ENCODE measurements around the gene SORCS3.

SORCS3 gene

GRCh38 chr10:104641187-104641936, at the start of gene SORCS3:
TSS of gene SORCS3 (plus strand) at chr10:104641290.
- no peak for DNase-seq

GRCh38 chr10:104591441-104591840, 49.6 kb upstream of the SORCS3 start:
- DNase-seq = no peak

- no peak for DNase-seq
Measured at GRCh38 chr10:104601166-104601565, 39.9 kb upstream of the SORCS3 start.

DNA sequence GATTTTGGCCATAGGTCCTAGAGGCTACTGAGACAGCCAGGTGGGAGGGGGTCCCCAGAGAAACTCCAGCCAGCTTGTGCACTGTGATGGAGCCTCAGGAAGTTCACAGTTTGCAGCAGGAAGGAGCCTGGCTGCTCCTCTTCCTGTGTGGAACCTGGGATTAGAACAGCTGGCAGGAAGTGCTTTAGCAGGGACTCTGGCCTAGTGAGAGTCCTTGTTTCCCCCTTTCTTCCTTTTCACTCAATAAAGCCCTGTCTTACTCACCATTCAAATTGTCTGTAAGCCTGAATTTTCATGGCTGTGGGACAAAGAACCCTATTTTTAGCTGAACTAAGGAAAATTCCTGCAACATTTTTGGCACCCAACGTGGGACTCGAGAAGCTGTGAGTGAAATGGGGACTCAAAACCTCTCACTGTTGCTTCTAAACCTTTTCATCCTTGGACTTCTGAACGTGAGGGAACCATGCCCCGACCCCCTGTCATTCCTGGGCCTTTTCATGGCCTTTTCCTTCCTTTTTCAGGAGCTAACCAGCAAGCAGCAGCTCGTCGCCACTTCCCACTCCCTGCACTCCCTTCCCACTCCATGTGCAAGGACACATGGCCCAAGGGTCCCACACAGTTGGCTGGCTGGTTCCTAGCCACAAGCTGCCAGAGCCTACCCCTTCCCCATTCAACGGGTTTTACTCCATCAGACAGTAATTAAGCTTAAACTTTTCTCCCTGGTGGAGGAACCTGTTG, 32.8 kb upstream of the SORCS3 start:
- no peak for DNase-seq

DNA sequence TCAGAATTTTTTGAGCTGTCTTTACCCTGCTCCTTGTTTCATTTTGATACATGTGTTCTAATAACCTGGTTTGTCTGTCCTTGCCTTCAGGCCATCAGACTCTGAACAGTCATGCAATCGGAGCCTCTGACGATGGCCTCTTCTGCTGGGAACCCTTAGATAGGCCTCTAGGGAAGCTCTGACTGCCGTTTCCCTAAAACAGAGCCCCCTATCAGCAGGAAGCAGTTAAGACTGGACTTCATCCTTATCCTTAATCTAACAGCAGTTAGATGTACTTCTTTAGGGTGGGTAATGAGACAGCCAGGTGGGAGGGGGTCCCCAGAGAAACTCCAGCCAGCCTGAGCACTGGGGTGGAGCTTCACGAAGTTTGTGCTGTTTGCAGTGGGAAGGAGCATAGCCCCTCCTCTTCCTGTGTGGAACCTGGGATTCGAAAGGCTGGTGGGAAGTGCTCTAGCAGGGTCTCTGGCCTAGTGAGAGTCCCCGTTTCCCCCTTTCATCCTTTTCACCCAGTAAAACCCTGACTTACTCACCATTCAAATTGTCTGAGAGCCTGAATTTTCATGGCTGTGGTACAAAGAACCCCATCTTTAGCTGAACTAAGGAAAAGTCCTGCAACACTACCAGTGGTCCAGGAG, 28.4 kb upstream of the SORCS3 start:
- no peak for DNase-seq

DNA sequence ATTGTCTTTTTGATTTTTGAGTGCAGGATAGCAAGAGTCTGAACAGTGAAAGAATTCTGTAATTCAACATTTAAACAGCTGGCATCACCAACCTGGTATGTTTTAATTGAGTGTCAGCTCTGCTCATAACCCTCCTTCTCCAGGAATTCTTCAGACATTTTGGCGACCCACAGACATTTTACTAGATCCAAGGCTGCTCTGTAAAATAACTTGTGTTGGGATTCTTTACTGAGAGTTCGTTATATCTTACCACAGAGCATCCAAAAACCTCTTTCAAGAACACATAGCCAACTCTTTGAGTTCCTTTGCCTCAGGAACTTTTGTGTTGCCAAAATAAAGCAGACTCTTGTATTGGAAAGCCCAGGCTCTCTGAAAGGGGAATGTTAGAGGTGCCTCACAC, 27.7 kb upstream of the SORCS3 start:
- no peak for DNase-seq

- DNase-seq = no peak
Measured at GRCh38 chr10:104614245-104614831, 26.8 kb upstream of the SORCS3 start.

GRCh38 chr10:104615136-104615535, 26.0 kb upstream of the SORCS3 start:
- no peak for DNase-seq

DNA sequence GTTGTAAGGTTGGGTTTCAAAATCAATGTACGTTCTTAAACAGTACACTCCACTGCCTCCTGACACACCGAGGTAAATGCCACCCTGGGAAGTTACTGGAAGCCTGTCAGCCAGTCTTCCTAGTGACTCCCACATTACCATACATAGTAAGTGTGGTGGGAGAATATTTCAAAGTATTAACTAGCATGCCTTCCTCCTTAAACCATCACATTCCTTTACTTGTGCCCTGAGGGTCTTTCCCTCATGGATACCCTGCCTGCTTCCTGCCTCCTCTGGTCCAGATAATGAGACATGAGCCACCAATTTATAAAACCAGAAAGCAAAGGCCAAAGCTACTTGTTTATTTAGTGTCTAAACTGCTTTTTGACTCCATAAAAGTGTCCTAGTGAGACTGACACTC, 23.3 kb upstream of the SORCS3 start:
- no peak for DNase-seq

DNA sequence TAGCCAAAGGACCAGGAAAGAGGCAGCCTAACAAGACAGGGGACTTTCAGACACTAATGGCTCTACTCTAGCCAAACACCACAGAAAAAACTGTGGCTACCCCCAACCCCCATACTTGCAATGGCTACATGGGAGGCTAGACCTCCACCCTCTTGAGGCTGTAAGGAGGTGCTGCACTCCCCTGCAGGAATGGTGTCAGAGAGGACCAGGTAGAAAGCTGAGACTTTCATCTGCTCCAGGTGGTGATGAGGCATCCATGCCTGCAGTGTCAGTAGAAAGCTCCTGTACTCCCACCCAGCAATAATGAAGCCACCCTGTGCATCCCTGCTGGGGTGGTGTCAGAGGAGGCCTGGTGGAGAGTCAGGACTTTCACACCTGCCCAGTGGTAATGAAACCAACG, 18.9 kb upstream of the SORCS3 start:
- DNase-seq = no peak

GRCh38 chr10:104622598-104623209, 18.4 kb upstream of the SORCS3 start:
- no peak for DNase-seq

DNA sequence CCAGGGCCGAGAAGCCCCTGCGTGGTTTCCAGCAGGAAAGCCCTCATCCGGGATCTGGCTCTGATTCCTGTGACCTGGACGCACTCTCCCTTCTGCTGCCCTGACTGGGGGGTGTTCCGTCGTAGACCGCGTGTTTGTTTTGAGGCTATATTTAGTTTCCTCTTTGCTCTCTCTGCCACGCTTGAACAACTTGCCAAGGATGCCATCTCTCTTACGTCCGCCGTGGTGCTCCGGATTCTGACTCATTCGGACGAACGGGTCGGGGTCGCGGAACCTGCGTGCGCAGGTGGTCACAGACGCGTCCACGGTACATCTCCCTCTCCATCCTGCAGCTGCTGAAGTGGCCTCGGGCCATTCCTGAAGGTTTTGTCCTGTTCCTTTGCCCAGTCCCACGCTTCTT, 10.4 kb upstream of the SORCS3 start:
- DNase-seq = no peak

- DNase-seq = no peak
Measured at GRCh38 chr10:104631946-104632345, 9.1 kb upstream of the SORCS3 start.

- DNase-seq = no peak
Measured at GRCh38 chr10:104638861-104639589, 2.1 kb upstream of the SORCS3 start.

- no peak for DNase-seq
Measured at GRCh38 chr10:104639590-104640338, 1.3 kb upstream of the SORCS3 start.

- DNase-seq = no peak
Measured at GRCh38 chr10:104640339-104641186, 527 bp upstream of the SORCS3 start.

DNA sequence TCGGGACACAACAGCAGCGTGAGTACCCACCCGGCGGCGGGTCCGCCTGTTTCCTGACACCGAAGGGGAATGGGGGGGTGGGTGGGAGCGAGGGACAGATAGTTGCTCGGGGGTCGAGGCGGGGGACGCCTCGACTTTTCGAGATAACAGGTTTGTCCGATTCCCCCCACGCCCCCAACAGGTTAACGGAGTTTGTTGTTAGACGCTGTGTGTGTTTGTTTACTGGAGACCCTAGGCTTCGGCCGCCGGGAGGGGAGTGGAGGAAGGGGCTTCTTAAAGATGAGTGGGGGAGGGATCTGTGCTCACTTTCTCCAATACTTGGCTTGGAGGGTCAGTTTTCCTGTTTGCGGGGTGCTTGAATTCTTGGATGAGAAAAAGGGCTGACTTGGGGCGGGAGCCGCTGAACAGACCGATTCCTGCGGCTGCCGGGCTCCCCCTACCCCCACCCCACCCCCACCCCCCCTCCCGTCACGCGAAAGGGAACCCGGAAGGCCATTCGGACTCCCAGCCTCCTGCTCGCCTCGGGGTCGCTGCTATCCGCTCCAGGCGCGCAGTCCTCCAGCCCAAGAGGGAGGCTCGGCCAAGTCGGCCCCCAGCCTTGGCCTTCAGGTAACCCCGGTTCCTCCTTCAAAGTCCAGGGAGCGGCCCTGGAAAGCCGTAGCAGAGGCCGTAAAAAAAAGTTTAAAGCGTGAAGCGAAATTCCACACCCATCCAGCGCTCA, 1.0 kb downstream of the SORCS3 start:
- DNase-seq = no peak

DNA sequence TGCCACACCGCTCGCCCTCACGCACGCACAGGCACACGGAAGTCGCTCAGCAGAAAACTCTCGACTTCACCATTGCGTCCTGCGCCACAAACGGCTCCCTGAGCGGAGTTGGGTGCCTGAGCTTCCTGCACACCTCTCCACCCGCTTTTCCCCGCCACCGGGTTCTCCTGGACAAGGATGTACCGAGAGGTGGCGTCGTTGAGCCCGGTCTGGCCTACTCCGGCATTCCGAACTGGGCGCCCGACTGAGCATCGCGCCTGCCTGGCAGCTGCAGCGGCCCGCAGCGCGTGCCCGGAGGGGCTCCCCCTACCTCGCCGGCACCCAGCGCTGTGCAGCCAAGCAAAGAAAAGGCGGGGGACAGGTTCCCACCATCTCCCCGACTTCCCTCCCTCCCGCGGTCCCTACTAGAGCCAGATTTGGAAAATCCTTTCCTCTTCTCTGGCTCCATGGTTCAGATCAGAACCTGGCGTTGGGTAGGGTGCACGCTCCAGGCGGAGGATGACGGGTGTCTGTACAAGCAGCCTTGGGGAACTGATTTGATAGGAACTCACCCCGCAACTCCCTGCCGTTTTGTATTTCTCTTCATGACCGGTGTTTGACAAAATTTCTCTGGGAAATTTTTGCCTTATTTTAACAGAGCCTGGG, 1.7 kb downstream of the SORCS3 start:
- no peak for DNase-seq

GRCh38 chr10:104643303-104643663, 2.2 kb downstream of the SORCS3 start:
- DNase-seq = no peak

- DNase-seq = no peak
Measured at GRCh38 chr10:104646146-104646545, 5.1 kb downstream of the SORCS3 start.
